H9 (cell line): Measurements from ENCODE around the gene CREB5. TPM values are rescaled to one million over a fixed set of nuclear protein-coding genes. Genes with fewer than 3 reads are reported as not detected.

Source experiments
- DNase-seq: peaks from one replicate; pipeline ENCODE4 v3.0.0-alpha.2; 2017
- H2AFZ ChIP-seq: one replicate; pipeline ENCODE4 v1.6.1; 2013; ENCODE audit warnings: mild to moderate bottlenecking, low read length, control low read depth, moderate library complexity
- H2AK5ac ChIP-seq: 2 replicates; pipeline ENCODE4 v1.6.1; 2013; ENCODE audit warnings: low read length, control low read depth, mixed read lengths; ENCODE audit not compliant: insufficient read length
- H2BK120ac ChIP-seq: one replicate; pipeline ENCODE4 v1.6.1; 2013; ENCODE audit warnings: low read depth, mild to moderate bottlenecking, low read length, control low read depth, inconsistent platforms; ENCODE audit not compliant: poor library complexity, severe bottlenecking
- H2BK12ac ChIP-seq: 2 replicates; pipeline ENCODE4 v1.6.1; 2013; ENCODE audit warnings: low read length, control low read depth, mixed read lengths, low read depth; ENCODE audit not compliant: insufficient read length
- H2BK15ac ChIP-seq: 2 replicates; pipeline ENCODE4 v1.6.1; 2013; ENCODE audit warnings: low read depth, low read length, control low read depth
- H2BK20ac ChIP-seq: one replicate; pipeline ENCODE4 v1.6.1; 2013; ENCODE audit warnings: low read depth, mild to moderate bottlenecking, low read length, control low read depth, inconsistent platforms; ENCODE audit not compliant: poor library complexity, severe bottlenecking
- H2BK5ac ChIP-seq: 2 replicates; pipeline ENCODE4 v1.6.1; 2013; ENCODE audit warnings: low read length, control low read depth, mixed read lengths; ENCODE audit not compliant: insufficient read length
- H3K14ac ChIP-seq: 2 replicates; pipeline ENCODE4 v1.6.1; 2013; ENCODE audit warnings: low read length, control low read depth; ENCODE audit not compliant: insufficient read depth
- H3K18ac ChIP-seq: 2 replicates; pipeline ENCODE4 v1.6.1; 2013; ENCODE audit warnings: low read depth, mild to moderate bottlenecking, mixed read lengths, low read length, control low read depth; ENCODE audit not compliant: insufficient read length
- H3K23ac ChIP-seq: 2 replicates; pipeline ENCODE4 v1.6.1; 2013; ENCODE audit warnings: low read length, control low read depth, mixed read lengths, low read depth; ENCODE audit not compliant: insufficient read length
- H3K23me2 ChIP-seq: 2 replicates; pipeline ENCODE4 v1.6.1; 2013; ENCODE audit warnings: low read depth, mild to moderate bottlenecking, mixed read lengths, low read length, control low read depth; ENCODE audit not compliant: insufficient read length, poor library complexity, severe bottlenecking
- H3K27ac ChIP-seq: 2 replicates; pipeline ENCODE4 v1.5.1; 2013; ENCODE audit warnings: low read length, control low read depth, mixed read lengths, low read depth; ENCODE audit not compliant: insufficient read length
- H3K27me3 ChIP-seq: 2 replicates; pipeline ENCODE4 v1.6.1; 2013; ENCODE audit warnings: low read length, control low read depth, inconsistent platforms; ENCODE audit not compliant: insufficient read depth
- H3K4ac ChIP-seq: 2 replicates; pipeline ENCODE4 v1.6.1; 2013; ENCODE audit warnings: low read depth, mild to moderate bottlenecking, control low read depth, inconsistent platforms, low read length, moderate library complexity
- H3K4me1 ChIP-seq: 2 replicates; pipeline ENCODE4 v1.6.1; 2013; ENCODE audit warnings: low read length, control low read depth, inconsistent platforms; ENCODE audit not compliant: insufficient read depth
- H3K4me2 ChIP-seq: 2 replicates; pipeline ENCODE4 v1.6.1; 2013; ENCODE audit warnings: low read length, control low read depth, mixed read lengths; ENCODE audit not compliant: insufficient read length, insufficient read depth
- H3K56ac ChIP-seq: 2 replicates; pipeline ENCODE4 v1.6.1; 2013; ENCODE audit warnings: low read depth, mild to moderate bottlenecking, mixed read lengths, low read length, control low read depth; ENCODE audit not compliant: insufficient read length
- H3K79me1 ChIP-seq: 2 replicates; pipeline ENCODE4 v1.6.1; 2013; ENCODE audit warnings: low read depth, mild to moderate bottlenecking, moderate library complexity, low read length, control low read depth, inconsistent platforms; ENCODE audit not compliant: insufficient read depth, poor library complexity, severe bottlenecking
- H3K79me2 ChIP-seq: 2 replicates; pipeline ENCODE4 v1.6.1; 2013; ENCODE audit warnings: low read length, control low read depth, inconsistent platforms; ENCODE audit not compliant: insufficient read depth
- H3K9ac ChIP-seq: 2 replicates; pipeline ENCODE4 v1.6.1; 2013; ENCODE audit warnings: low read length, control low read depth, mixed read lengths; ENCODE audit not compliant: insufficient read length; ENCODE audit errors: extremely low read depth
- H3K9me3 ChIP-seq: one replicate; pipeline ENCODE4 v1.6.1; 2013; ENCODE audit warnings: low read depth, low read length, inconsistent platforms; ENCODE audit not compliant: control insufficient read depth
- H3T11ph ChIP-seq: one replicate; pipeline ENCODE4 v1.6.1; 2013; ENCODE audit warnings: mild to moderate bottlenecking, low read length, control low read depth, inconsistent platforms
- H4K20me1 ChIP-seq: one replicate; pipeline ENCODE4 v1.6.1; 2013; ENCODE audit not compliant: control insufficient read depth, insufficient read length, insufficient read depth
- H4K5ac ChIP-seq: 2 replicates; pipeline ENCODE4 v1.6.1; 2013; ENCODE audit warnings: low read depth, mild to moderate bottlenecking, mixed read lengths, low read length, control low read depth; ENCODE audit not compliant: insufficient read length
- H4K8ac ChIP-seq: replicated peaks from 2 replicates; pipeline ENCODE4 v1.6.1; 2013; ENCODE audit warnings: low read length, control low read depth, mixed read lengths, low read depth; ENCODE audit not compliant: insufficient read length
- H4K91ac ChIP-seq: 2 replicates; pipeline ENCODE4 v1.6.1; 2013; ENCODE audit warnings: low read depth, mild to moderate bottlenecking, moderate library complexity, mixed read lengths, low read length, control low read depth; ENCODE audit not compliant: insufficient read length
- H3K27ac Mint-ChIP-seq, 3 experiments: 2 replicates in 2 of 3; 3 replicates in 1 of 3; pipeline ENCODE4 v1.8.0; 2020 to 2021; ENCODE audit warnings: mixed read lengths in 3 of 3, mild to moderate bottlenecking in 1 of 3, moderate library complexity in 1 of 3
- H3K27me3 Mint-ChIP-seq: 2 replicates; pipeline ENCODE4 v1.8.0; 2021; ENCODE audit warnings: low read depth, mild to moderate bottlenecking, moderate library complexity, mixed read lengths
- H3K36me3 Mint-ChIP-seq, 3 experiments: 2 replicates in 2 of 3; 3 replicates in 1 of 3; pipeline ENCODE4 v1.8.0; 2020 to 2021; ENCODE audit warnings: low read depth in 3 of 3, mixed read lengths in 3 of 3; ENCODE audit not compliant: insufficient read depth in 1 of 3
- H3K4me1 Mint-ChIP-seq, 2 experiments: 2 replicates each; pipeline ENCODE4 v1.8.0; 2020; ENCODE audit warnings: mixed read lengths in 2 of 2
- H3K4me3 Mint-ChIP-seq, 2 experiments: 2 replicates in 1 of 2; 3 replicates in 1 of 2; pipeline ENCODE4 v1.8.0; 2020 to 2021; ENCODE audit warnings: mild to moderate bottlenecking in 2 of 2, mixed read lengths in 2 of 2, moderate library complexity in 1 of 2
- H3K9me3 Mint-ChIP-seq, 2 experiments: 2 replicates in 1 of 2; 3 replicates in 1 of 2; pipeline ENCODE4 v1.8.0; 2020; ENCODE audit warnings: mild to moderate bottlenecking in 2 of 2, mixed read lengths in 2 of 2, moderate library complexity in 1 of 2
- WGBS: extraction: QIAGEN DNeasy Blood & Tissue Kit; methylation state at CpG from one replicate; pipeline ENCODE4 v1.1.7; 2013; ENCODE audit warnings: missing lambda C conversion rate, low lambda C conversion rate, mixed read lengths; ENCODE audit not compliant: insufficient read length; ENCODE audit errors: extremely low coverage; 5-methylcytosine and 5-hydroxymethylcytosine counted together
- total RNA-seq: library from RNA; stranded (reverse); gene quantifications from 2 replicates; pipeline ENCODE4 v1.2.1, GENCODE V29; 2021
- TF ChIP-seq, protein P1 (sequence below): fragments of 200-600 bp; sonication (generic); conservative IDR thresholded peaks from 3 replicates; pipeline ENCODE4 v1.8.0; 2021; ENCODE audit warnings: antibody characterized with exemption, mild to moderate bottlenecking

Gene CREB5
- total RNA-seq, 1 experiment from 2014 or later = 4.0 TPM

- TF ChIP-seq, protein P1, sequence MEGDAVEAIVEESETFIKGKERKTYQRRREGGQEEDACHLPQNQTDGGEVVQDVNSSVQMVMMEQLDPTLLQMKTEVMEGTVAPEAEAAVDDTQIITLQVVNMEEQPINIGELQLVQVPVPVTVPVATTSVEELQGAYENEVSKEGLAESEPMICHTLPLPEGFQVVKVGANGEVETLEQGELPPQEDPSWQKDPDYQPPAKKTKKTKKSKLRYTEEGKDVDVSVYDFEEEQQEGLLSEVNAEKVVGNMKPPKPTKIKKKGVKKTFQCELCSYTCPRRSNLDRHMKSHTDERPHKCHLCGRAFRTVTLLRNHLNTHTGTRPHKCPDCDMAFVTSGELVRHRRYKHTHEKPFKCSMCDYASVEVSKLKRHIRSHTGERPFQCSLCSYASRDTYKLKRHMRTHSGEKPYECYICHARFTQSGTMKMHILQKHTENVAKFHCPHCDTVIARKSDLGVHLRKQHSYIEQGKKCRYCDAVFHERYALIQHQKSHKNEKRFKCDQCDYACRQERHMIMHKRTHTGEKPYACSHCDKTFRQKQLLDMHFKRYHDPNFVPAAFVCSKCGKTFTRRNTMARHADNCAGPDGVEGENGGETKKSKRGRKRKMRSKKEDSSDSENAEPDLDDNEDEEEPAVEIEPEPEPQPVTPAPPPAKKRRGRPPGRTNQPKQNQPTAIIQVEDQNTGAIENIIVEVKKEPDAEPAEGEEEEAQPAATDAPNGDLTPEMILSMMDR = no peak
- no peak overlapping the region for H4K91ac ChIP-seq
- H3K23me2 ChIP-seq = no peaks in the 10 kb centered on the region
- WGBS = no CpG with 5 or more reads among the region's 1 CpG
- H4K8ac ChIP-seq = no peak overlapping the region
- no peak overlapping the region for H2AFZ ChIP-seq
- no peak overlapping the region for H3K14ac ChIP-seq
- H2BK12ac ChIP-seq = no peak overlapping the region
- H2BK120ac ChIP-seq = no peak overlapping the region
- H3K79me1 ChIP-seq = no peaks in the 10 kb centered on the region
- H3K4me3 Mint-ChIP-seq = no peak overlapping the region
- H3K4ac ChIP-seq = no peak overlapping the region
- no peak overlapping the region for H2BK5ac ChIP-seq
- no peak overlapping the region for H3K56ac ChIP-seq
- H3K27ac ChIP-seq = no peak overlapping the region
- H3K79me2 ChIP-seq = no peaks in the 10 kb centered on the region
- peaks cover 16 to 20% of the 10 kb centered on the region in 2 experiments for H3K4me1 Mint-ChIP-seq
- no peak overlapping the region for H3K27ac Mint-ChIP-seq
- H2AK5ac ChIP-seq = no peak overlapping the region
- H3K18ac ChIP-seq = no peak overlapping the region
- no peak for DNase-seq
- no peak overlapping the region for H3K23ac ChIP-seq
- H4K5ac ChIP-seq = no peak overlapping the region
- H3K36me3 Mint-ChIP-seq = no peaks in the 10 kb centered on the region
- H2BK20ac ChIP-seq = no peak overlapping the region
- H3K9ac ChIP-seq = no peak overlapping the region
- H2BK15ac ChIP-seq = no peak overlapping the region
- no peaks in the 10 kb centered on the region for H3K27me3 ChIP-seq
- H4K20me1 ChIP-seq = no peaks in the 10 kb centered on the region
- H3T11ph ChIP-seq = no peak overlapping the region
- no peaks in the 10 kb centered on the region; the same call in 1 of the 2 replicates for H3K27me3 Mint-ChIP-seq
- H3K4me2 ChIP-seq = no peak overlapping the region
- peaks cover 5% of the 10 kb centered on the region; the same call in 1 of the 2 replicates for H3K4me1 ChIP-seq
- no peaks in the 10 kb centered on the region for H3K9me3 ChIP-seq
- no peaks in the 10 kb centered on the region; a peak in 1 of 5 replicates for H3K9me3 Mint-ChIP-seq
Observed at GRCh38 chr7:28456044-28456443, 43.7 kb downstream of the CREB5 start.
